A549 (cell line): ENCODE measurements around the gene SLC5A10. TPM values are rescaled to one million over a fixed set of nuclear protein-coding genes. Genes with fewer than 3 reads are reported as not detected.

Source experiments
- ATAC-seq, 2 experiments: fragments of 200-7000 bp in 1 of 2; fragments of >200 bp in 1 of 2; cut with Nextera tagmentation in 1 of 2; cut with Tn5 transposase in 1 of 2; 3 replicates each; pipeline versions ENCODE4 v1.8.0 to v1.9.1; 2018 to 2020; ENCODE audit warnings: mild to moderate bottlenecking in 1 of 2, moderate library complexity in 1 of 2
- CTCF ChIA-PET: fragments of 300-600 bp; sonication (Branson Sonifier 250); formaldehyde crosslinking; extraction: SDS; loops from one replicate; lab custom pipeline; 2021; ENCODE audit warnings: antibody characterized with exemption, inconsistent platforms; lab: Yijun Ruan, JAX
- POLR2A ChIA-PET: fragments of 350-600 bp; formaldehyde crosslinking; extraction: SDS; loops from one replicate; lab custom pipeline; 2021; ENCODE audit warnings: antibody characterized with exemption, inconsistent platforms; lab: Yijun Ruan, JAX
- DNase-seq, 2 experiments: peaks; one replicate each; pipeline versions ENCODE4 v3.0.0 to v3.0.0-alpha.2; 2011 to 2016; ENCODE audit warnings: low read depth in 1 of 2, low spot score in 1 of 2
- FAIRE-seq: peaks from 2 replicates; lab custom pipeline; 2011; peaks lifted over from hg19 to GRCh38; lab: Jason Lieb, UNC
- H3K27ac ChIP-seq, 2 experiments: fragments of >200 bp; sonication (Bioruptor Twin); formaldehyde crosslinking; 3 replicates each; pipeline ENCODE4 v1.5.1; 2016 to 2017
- H3K4me1 ChIP-seq: fragments of >200 bp; sonication (Bioruptor Twin); formaldehyde crosslinking; 3 replicates; pipeline ENCODE4 v1.6.1; 2016
- H3K4me2 ChIP-seq: fragments of >200 bp; sonication (Bioruptor Twin); formaldehyde crosslinking; 3 replicates; pipeline ENCODE4 v1.6.1; 2016
- H3K4me3 ChIP-seq: fragments of >200 bp; sonication (Bioruptor Twin); formaldehyde crosslinking; 3 replicates; pipeline ENCODE4 v1.5.1; 2016
- H3K9me3 ChIP-seq: fragments of >200 bp; sonication (Bioruptor Twin); formaldehyde crosslinking; 3 replicates; pipeline ENCODE4 v1.6.1; 2016
- CHD4 ChIP-seq: fragments of 200-600 bp; sonication (generic); IDR thresholded peaks from 2 replicates; pipeline ENCODE4 v1.6.1; 2016; ENCODE audit warnings: antibody characterized with exemption, mild to moderate bottlenecking, borderline replicate concordance
- EHMT2 ChIP-seq: fragments of 200-600 bp; sonication (generic); IDR thresholded peaks from 2 replicates; pipeline ENCODE4 v1.6.1; 2016; ENCODE audit warnings: antibody characterized with exemption, low read depth, mild to moderate bottlenecking, moderate library complexity
- FOXS1 ChIP-seq: fragments of 250-450 bp; sonication (Bioruptor Pico); IDR thresholded peaks from 2 replicates; pipeline ENCODE4 v1.5.0; 2020; ENCODE audit warnings: mild to moderate bottlenecking, moderate library complexity
- GATA3 ChIP-seq: IDR thresholded peaks from 2 replicates; pipeline ENCODE4 v1.6.1; 2012; ENCODE audit warnings: borderline replicate concordance
- HOXB13 ChIP-seq: fragments of 250-450 bp; sonication (Bioruptor Pico); IDR thresholded peaks from 2 replicates; pipeline ENCODE4 v1.5.0; 2020; ENCODE audit warnings: low read depth, mild to moderate bottlenecking, moderate library complexity
- KDM1A ChIP-seq: fragments of 200-600 bp; sonication (generic); IDR thresholded peaks from 2 replicates; pipeline ENCODE4 v1.6.1; 2016; ENCODE audit warnings: low read depth, mild to moderate bottlenecking
- RAD21 ChIP-seq, 2 experiments: fragments of >200 bp in 1 of 2; sonication (Bioruptor Twin) in 1 of 2; formaldehyde crosslinking in 1 of 2; IDR thresholded peaks in 1 of 2; conservative IDR thresholded peaks in 1 of 2; 2 replicates in 1 of 2; 3 replicates in 1 of 2; pipeline ENCODE4 v1.6.1; 2012 to 2018; ENCODE audit warnings: inconsistent platforms in 1 of 2
- RARB ChIP-seq: fragments of 250-450 bp; sonication (Bioruptor Pico); IDR thresholded peaks from 2 replicates; pipeline ENCODE4 v1.8.0; 2021; ENCODE audit warnings: mild to moderate bottlenecking, moderate library complexity
- TP53 ChIP-seq: fragments of 250-450 bp; sonication (Bioruptor Pico); IDR thresholded peaks from 2 replicates; pipeline ENCODE4 v1.5.0; 2021; ENCODE audit warnings: mild to moderate bottlenecking, moderate library complexity
- ZC3H11A ChIP-seq: fragments of 450-650 bp; IDR thresholded peaks from 2 replicates; pipeline ENCODE4 v1.6.1; 2014; ENCODE audit warnings: antibody characterized with exemption, mild to moderate bottlenecking
- ZFP36 ChIP-seq: fragments of 450-650 bp; IDR thresholded peaks from 2 replicates; pipeline ENCODE4 v1.6.1; 2014; ENCODE audit warnings: borderline replicate concordance; ENCODE audit not compliant: partially characterized antibody
- WGBS: methylation state at CpG from one replicate; pipeline ENCODE4 v1.1.6; 2017; ENCODE audit errors: missing lambda C conversion rate; 5-methylcytosine and 5-hydroxymethylcytosine counted together
- polyA plus RNA-seq, 4 experiments: library from polyadenylated mRNA; depleted of rRNA in 3 of 4; stranded (reverse); fragments of >200 nt; fragmentation: RNase III in 1 of 4; extraction: RNeasy Plus Mini Kit Qiagen cat#74134 plus additional on column Dnase treatment in 1 of 4; gene quantifications; 2 replicates in 3 of 4; 3 replicates in 1 of 4; pipeline ENCODE4 v1.2.3, GENCODE V29; 2011 to 2017
- TF ChIP-seq, protein P1 (sequence below): fragments of 200-600 bp; sonication (generic); IDR thresholded peaks from 2 replicates; pipeline ENCODE4 v1.6.1; 2016; ENCODE audit warnings: antibody characterized with exemption, mild to moderate bottlenecking, moderate library complexity
- TF ChIP-seq, protein P2 (sequence below): fragments of 250-450 bp; sonication (Bioruptor Pico); IDR thresholded peaks from 2 replicates; pipeline ENCODE4 v1.5.0; 2021; ENCODE audit warnings: mild to moderate bottlenecking, moderate library complexity, borderline replicate concordance
- TF ChIP-seq, protein P3 (sequence below): fragments of 250-450 bp; sonication (Bioruptor Pico); IDR thresholded peaks from 2 replicates; pipeline ENCODE4 v1.5.0; 2020; ENCODE audit warnings: low read depth, mild to moderate bottlenecking, moderate library complexity
- TF ChIP-seq, protein P4 (sequence below): fragments of >200 bp; sonication (Bioruptor Twin); formaldehyde crosslinking; IDR thresholded peaks from 2 replicates; pipeline ENCODE4 v1.6.1; 2016
- TF ChIP-seq, protein P5 (sequence below): IDR thresholded peaks from 2 replicates; pipeline ENCODE4 v1.6.1; 2012
- TF ChIP-seq, protein P6 (sequence below): fragments of >200 bp; sonication (Bioruptor Twin); formaldehyde crosslinking; IDR thresholded peaks from 3 replicates; pipeline ENCODE4 v1.5.1; 2016

Gene SLC5A10
- polyA plus RNA-seq, 2 of the 4 experiments (the other 2 are of a cell fraction), result 0.15 to 0.28 TPM

DNA sequence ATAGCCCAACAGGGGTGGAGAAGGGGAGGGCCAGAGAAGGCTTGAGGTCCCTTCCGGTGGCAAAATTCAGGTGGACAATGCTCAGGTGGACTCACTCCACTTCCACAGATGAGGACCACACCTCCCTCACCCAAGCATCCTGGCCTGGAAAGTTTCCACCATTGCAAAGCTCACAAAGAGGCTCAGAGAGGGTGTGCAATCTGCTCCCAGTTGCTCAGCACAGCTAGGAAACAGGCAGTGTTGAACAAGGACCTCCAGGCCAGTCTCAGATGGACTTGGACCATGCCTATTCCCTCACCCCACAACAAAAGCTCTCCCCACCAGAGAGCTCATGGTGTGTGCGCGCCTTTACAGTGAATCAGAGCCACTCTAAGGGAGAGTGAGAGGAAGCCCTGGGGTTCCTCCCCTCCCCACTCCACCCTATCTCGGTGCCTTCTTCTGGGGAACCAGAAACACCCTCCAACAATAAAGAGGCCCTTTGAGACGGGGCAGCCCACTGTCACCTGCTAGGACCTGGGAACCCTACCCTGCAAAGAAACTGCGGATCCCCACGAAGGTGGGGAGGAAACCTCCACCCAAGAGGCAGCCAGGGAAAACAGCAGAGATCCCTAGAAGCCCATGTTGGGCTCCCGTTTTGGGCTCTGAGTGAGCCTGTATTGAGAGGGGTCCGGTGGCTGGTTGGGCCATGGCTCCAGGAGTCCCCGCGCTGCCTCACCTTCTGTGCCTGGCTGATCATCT is 51.0 kb downstream of the SLC5A10 start:
- Histone ChIP-seq H3K4me3 (peak overlapping the region; percentile 69), H3K27ac (peak overlapping the region; percentile 90 to 98; a peak in 4 of 6 replicates), H3K4me2 (peak overlapping the region; percentile 93), H3K4me1 (peaks cover 38% of the 10 kb centered on the region), H3K9me3 (peaks cover 8% of the 10 kb centered on the region; the same call in 2 of the 3 replicates)
- DNase-seq (no peak), FAIRE-seq (no peak), ATAC-seq (peak in 1 of 2 experiments; percentile 2; a peak in 1 of 6 replicates)
- CTCF ChIA-PET, result interaction anchor here (0.9 to 3.9 kb wide), 3 partner anchors 9 to 42 kb away, joined by 4 to 38 read pairs (median 7); no protein-coding TSS in a partner anchor
- WGBS, result 86% methylated on average over 11 of the region's 11 CpGs
- POLR2A ChIA-PET, result no interaction called here
- TF ChIP-seq FOXS1, result no peak
- 0 out of 2 replicates have a peak, but pooled peaks have one; percentile 32 for TF ChIP-seq KDM1A
- TF ChIP-seq, protein P1, sequence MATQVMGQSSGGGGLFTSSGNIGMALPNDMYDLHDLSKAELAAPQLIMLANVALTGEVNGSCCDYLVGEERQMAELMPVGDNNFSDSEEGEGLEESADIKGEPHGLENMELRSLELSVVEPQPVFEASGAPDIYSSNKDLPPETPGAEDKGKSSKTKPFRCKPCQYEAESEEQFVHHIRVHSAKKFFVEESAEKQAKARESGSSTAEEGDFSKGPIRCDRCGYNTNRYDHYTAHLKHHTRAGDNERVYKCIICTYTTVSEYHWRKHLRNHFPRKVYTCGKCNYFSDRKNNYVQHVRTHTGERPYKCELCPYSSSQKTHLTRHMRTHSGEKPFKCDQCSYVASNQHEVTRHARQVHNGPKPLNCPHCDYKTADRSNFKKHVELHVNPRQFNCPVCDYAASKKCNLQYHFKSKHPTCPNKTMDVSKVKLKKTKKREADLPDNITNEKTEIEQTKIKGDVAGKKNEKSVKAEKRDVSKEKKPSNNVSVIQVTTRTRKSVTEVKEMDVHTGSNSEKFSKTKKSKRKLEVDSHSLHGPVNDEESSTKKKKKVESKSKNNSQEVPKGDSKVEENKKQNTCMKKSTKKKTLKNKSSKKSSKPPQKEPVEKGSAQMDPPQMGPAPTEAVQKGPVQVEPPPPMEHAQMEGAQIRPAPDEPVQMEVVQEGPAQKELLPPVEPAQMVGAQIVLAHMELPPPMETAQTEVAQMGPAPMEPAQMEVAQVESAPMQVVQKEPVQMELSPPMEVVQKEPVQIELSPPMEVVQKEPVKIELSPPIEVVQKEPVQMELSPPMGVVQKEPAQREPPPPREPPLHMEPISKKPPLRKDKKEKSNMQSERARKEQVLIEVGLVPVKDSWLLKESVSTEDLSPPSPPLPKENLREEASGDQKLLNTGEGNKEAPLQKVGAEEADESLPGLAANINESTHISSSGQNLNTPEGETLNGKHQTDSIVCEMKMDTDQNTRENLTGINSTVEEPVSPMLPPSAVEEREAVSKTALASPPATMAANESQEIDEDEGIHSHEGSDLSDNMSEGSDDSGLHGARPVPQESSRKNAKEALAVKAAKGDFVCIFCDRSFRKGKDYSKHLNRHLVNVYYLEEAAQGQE, result no peak
- TF ChIP-seq, protein P2, sequence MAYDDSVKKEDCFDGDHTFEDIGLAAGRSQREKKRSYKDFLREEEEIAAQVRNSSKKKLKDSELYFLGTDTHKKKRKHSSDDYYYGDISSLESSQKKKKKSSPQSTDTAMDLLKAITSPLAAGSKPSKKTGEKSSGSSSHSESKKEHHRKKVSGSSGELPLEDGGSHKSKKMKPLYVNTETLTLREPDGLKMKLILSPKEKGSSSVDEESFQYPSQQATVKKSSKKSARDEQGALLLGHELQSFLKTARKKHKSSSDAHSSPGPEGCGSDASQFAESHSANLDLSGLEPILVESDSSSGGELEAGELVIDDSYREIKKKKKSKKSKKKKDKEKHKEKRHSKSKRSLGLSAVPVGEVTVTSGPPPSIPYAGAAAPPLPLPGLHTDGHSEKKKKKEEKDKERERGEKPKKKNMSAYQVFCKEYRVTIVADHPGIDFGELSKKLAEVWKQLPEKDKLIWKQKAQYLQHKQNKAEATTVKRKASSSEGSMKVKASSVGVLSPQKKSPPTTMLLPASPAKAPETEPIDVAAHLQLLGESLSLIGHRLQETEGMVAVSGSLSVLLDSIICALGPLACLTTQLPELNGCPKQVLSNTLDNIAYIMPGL (CRISPR knock-in tag), result no peak
- TF ChIP-seq ZC3H11A, result no peak
- TF ChIP-seq, protein P3, sequence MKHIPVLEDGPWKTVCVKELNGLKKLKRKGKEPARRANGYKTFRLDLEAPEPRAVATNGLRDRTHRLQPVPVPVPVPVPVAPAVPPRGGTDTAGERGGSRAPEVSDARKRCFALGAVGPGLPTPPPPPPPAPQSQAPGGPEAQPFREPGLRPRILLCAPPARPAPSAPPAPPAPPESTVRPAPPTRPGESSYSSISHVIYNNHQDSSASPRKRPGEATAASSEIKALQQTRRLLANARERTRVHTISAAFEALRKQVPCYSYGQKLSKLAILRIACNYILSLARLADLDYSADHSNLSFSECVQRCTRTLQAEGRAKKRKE (CRISPR knock-in tag), result no peak
- TF ChIP-seq CHD4, result no peak
- TF ChIP-seq, protein P4, sequence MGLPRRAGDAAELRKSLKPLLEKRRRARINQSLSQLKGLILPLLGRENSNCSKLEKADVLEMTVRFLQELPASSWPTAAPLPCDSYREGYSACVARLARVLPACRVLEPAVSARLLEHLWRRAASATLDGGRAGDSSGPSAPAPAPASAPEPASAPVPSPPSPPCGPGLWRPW, result no peak
- no peak for TF ChIP-seq TP53 (CRISPR knock-in tag)
- TF ChIP-seq RARB (CRISPR knock-in tag), result no peak
- TF ChIP-seq RAD21 (conservative IDR thresholded peaks at IDR 0.05 in 1 of 2, IDR thresholded peaks at IDR 0.05 in 1 of 2), result no peak
- TF ChIP-seq EHMT2, result no peak
- TF ChIP-seq, protein P5, sequence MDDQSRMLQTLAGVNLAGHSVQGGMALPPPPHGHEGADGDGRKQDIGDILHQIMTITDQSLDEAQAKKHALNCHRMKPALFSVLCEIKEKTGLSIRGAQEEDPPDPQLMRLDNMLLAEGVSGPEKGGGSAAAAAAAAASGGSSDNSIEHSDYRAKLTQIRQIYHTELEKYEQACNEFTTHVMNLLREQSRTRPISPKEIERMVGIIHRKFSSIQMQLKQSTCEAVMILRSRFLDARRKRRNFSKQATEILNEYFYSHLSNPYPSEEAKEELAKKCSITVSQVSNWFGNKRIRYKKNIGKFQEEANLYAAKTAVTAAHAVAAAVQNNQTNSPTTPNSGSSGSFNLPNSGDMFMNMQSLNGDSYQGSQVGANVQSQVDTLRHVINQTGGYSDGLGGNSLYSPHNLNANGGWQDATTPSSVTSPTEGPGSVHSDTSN, result no peak
- TF ChIP-seq HOXB13, result no peak
- no peak for TF ChIP-seq GATA3
- TF ChIP-seq, protein P6, sequence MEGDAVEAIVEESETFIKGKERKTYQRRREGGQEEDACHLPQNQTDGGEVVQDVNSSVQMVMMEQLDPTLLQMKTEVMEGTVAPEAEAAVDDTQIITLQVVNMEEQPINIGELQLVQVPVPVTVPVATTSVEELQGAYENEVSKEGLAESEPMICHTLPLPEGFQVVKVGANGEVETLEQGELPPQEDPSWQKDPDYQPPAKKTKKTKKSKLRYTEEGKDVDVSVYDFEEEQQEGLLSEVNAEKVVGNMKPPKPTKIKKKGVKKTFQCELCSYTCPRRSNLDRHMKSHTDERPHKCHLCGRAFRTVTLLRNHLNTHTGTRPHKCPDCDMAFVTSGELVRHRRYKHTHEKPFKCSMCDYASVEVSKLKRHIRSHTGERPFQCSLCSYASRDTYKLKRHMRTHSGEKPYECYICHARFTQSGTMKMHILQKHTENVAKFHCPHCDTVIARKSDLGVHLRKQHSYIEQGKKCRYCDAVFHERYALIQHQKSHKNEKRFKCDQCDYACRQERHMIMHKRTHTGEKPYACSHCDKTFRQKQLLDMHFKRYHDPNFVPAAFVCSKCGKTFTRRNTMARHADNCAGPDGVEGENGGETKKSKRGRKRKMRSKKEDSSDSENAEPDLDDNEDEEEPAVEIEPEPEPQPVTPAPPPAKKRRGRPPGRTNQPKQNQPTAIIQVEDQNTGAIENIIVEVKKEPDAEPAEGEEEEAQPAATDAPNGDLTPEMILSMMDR, result no peak
- TF ChIP-seq ZFP36, result peak; percentile 37
